Neural cell (in vitro differentiated cells): ENCODE data around the gene BST1.

Source experiments
- CTCF ChIP-seq: fragments of 450-650 bp; IDR thresholded peaks from 2 replicates; pipeline ENCODE4 v1.5.1; 2014; ENCODE audit warnings: antibody characterized with exemption, mild to moderate bottlenecking, moderate library complexity; ENCODE audit not compliant: poor library complexity, severe bottlenecking
- EP300 ChIP-seq: fragments of 450-650 bp; conservative IDR thresholded peaks from 2 replicates; pipeline ENCODE4 v1.6.1; 2014; ENCODE audit warnings: antibody characterized with exemption, mild to moderate bottlenecking, moderate library complexity; ENCODE audit not compliant: poor library complexity, severe bottlenecking
- EZH2 ChIP-seq: fragments of 200-600, 300-800 bp; shearing (Covaris generic), sonication (generic); IDR thresholded peaks from 2 replicates; pipeline ENCODE4 v1.6.1; 2014; ENCODE audit warnings: antibody characterized with exemption, low read length, borderline replicate concordance, mild to moderate bottlenecking; ENCODE audit not compliant: insufficient read depth, poor library complexity, severe bottlenecking
- MXI1 ChIP-seq: fragments of 450-650 bp; conservative IDR thresholded peaks from 2 replicates; pipeline ENCODE4 v1.6.1; 2014; ENCODE audit warnings: antibody characterized with exemption, mild to moderate bottlenecking; ENCODE audit not compliant: poor library complexity, severe bottlenecking
- POLR2AphosphoS5 ChIP-seq: IDR thresholded peaks from 2 replicates; pipeline ENCODE4 v1.6.1; 2012
- RAD21 ChIP-seq: fragments of 450-650 bp; conservative IDR thresholded peaks from 2 replicates; pipeline ENCODE4 v1.6.1; 2014; ENCODE audit warnings: antibody characterized with exemption, mild to moderate bottlenecking, moderate library complexity
- REST ChIP-seq: IDR thresholded peaks from 2 replicates; pipeline ENCODE4 v1.6.1; 2012; ENCODE audit warnings: borderline replicate concordance
- SMC3 ChIP-seq: fragments of 450-650 bp; conservative IDR thresholded peaks from 2 replicates; pipeline ENCODE4 v1.6.1; 2014; ENCODE audit warnings: antibody characterized with exemption, mild to moderate bottlenecking, moderate library complexity; ENCODE audit not compliant: poor library complexity
- TAF1 ChIP-seq: IDR thresholded peaks from 2 replicates; pipeline ENCODE4 v1.6.1; 2012; ENCODE audit warnings: low read depth

GRCh38 chr4:15718465-15718864, 15.6 kb downstream of the BST1 start:
- TF ChIP-seq CTCF (no peak), MXI1 (no peak), EZH2 (no peak), POLR2AphosphoS5 (no peak), REST (no peak), SMC3 (no peak), RAD21 (no peak), EP300 (no peak), TAF1 (no peak)
